Measurements from ENCODE around the gene MINK1.

MINK1 gene

GRCh38 chr17:4895657-4896331 lies 62.7 kb downstream of the MINK1 start:
- Mint-ChIP-seq H3K4me3 (no peak overlapping the region), H3K4me1 (peaks cover 51% of the 10 kb centered on the region), H3K27ac (peak overlapping the region; percentile 64), H3K9me3 (no peaks in the 10 kb centered on the region), H3K36me3 (ENCODE audit: low read depth) (peaks cover 29% of the 10 kb centered on the region), H3K27me3 (ENCODE audit: low read depth, poor library complexity) (peaks cover 11% of the 10 kb centered on the region)
- DNase-seq: no peak
- TF ChIP-seq, protein P1, sequence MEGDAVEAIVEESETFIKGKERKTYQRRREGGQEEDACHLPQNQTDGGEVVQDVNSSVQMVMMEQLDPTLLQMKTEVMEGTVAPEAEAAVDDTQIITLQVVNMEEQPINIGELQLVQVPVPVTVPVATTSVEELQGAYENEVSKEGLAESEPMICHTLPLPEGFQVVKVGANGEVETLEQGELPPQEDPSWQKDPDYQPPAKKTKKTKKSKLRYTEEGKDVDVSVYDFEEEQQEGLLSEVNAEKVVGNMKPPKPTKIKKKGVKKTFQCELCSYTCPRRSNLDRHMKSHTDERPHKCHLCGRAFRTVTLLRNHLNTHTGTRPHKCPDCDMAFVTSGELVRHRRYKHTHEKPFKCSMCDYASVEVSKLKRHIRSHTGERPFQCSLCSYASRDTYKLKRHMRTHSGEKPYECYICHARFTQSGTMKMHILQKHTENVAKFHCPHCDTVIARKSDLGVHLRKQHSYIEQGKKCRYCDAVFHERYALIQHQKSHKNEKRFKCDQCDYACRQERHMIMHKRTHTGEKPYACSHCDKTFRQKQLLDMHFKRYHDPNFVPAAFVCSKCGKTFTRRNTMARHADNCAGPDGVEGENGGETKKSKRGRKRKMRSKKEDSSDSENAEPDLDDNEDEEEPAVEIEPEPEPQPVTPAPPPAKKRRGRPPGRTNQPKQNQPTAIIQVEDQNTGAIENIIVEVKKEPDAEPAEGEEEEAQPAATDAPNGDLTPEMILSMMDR (IDR thresholded peaks at IDR 0.05): no peak

- Mint-ChIP-seq H3K27ac (peak overlapping the region; percentile 17), H3K4me3 (no peak overlapping the region), H3K36me3 (ENCODE audit: low read depth) (peaks cover 29% of the 10 kb centered on the region), H3K4me1 (peaks cover 48% of the 10 kb centered on the region), H3K27me3 (ENCODE audit: low read depth, poor library complexity) (peaks cover 11% of the 10 kb centered on the region), H3K9me3 (no peaks in the 10 kb centered on the region)
- TF ChIP-seq, protein P1 (IDR thresholded peaks at IDR 0.05): no peak
- no peak for DNase-seq
Measured at GRCh38 chr17:4896332-4897197, 63.4 kb downstream of the MINK1 start.

- Mint-ChIP-seq H3K4me3 (no peak overlapping the region), H3K9me3 (no peaks in the 10 kb centered on the region), H3K36me3 (ENCODE audit: low read depth) (peaks cover 29% of the 10 kb centered on the region), H3K4me1 (peaks cover 46% of the 10 kb centered on the region), H3K27ac (peak overlapping the region; percentile 17), H3K27me3 (ENCODE audit: low read depth, poor library complexity) (peaks cover 12% of the 10 kb centered on the region)
- DNase-seq: no peak
- TF ChIP-seq, protein P1 (IDR thresholded peaks at IDR 0.05): no peak
Measured at GRCh38 chr17:4897198-4897687, 64.1 kb downstream of the MINK1 start.

GRCh38 chr17:4897785-4898184 lies 64.6 kb downstream of the MINK1 start:
- TF ChIP-seq, protein P1 (IDR thresholded peaks at IDR 0.05): no peak
- Mint-ChIP-seq H3K27me3 (ENCODE audit: low read depth, poor library complexity) (peaks cover 16% of the 10 kb centered on the region), H3K36me3 (ENCODE audit: low read depth) (peaks cover 35% of the 10 kb centered on the region), H3K4me3 (peak overlapping the region; percentile 68), H3K4me1 (peaks cover 46% of the 10 kb centered on the region), H3K27ac (no peak overlapping the region), H3K9me3 (no peaks in the 10 kb centered on the region)
- no peak for DNase-seq

DNA sequence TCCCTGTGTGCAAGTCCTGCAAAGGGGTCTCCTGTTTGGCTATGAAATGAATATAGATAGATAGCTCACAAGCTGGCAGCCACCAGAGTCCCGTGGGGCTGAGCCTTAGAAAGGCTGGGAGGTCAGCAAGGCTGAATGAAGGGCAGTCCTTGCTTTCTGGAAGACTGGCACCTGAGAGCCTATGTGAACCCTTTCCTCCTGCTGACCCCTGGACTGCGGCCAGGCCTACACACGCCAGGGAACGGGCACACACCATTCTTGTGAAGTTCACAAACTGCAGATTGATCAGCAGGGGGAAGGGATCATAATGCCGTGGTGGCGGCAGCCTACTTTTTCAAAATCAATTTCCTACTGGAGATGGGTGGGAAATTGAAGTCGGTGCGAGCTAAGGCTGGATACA lies 65.2 kb downstream of the MINK1 start:
- peaks cover 13% of the 10 kb centered on the region for H3K27me3 Mint-ChIP-seq (ENCODE audit: low read depth, poor library complexity)
- TF ChIP-seq, protein P1 (IDR thresholded peaks at IDR 0.05): no peak
- H3K4me1 Mint-ChIP-seq: peaks cover 46% of the 10 kb centered on the region
- H3K9me3 Mint-ChIP-seq: no peaks in the 10 kb centered on the region
- no peak for DNase-seq
- H3K36me3 Mint-ChIP-seq (ENCODE audit: low read depth): peaks cover 35% of the 10 kb centered on the region
- H3K4me3 Mint-ChIP-seq: peak overlapping the region; percentile 68
- H3K27ac Mint-ChIP-seq: peak overlapping the region; percentile 80
